SU-DHL-6 (cell line): Measurements from ENCODE around the gene REM2.

Source experiments
- CTCF ChIP-seq: fragments of 200-600 bp; sonication (generic); IDR thresholded peaks from one replicate; pipeline ENCODE4 v1.5.1; 2017; ENCODE audit warnings: antibody characterized with exemption, mild to moderate bottlenecking, low read length, moderate library complexity; ENCODE audit not compliant: insufficient read depth, poor library complexity, severe bottlenecking
- EZH2phosphoT487 ChIP-seq: fragments of 200-600 bp; sonication (generic), shearing (Covaris generic); conservative IDR thresholded peaks from 2 replicates; pipeline ENCODE4 v1.6.1; 2018; ENCODE audit warnings: mild to moderate bottlenecking, antibody characterized with exemption, low read length, moderate library complexity, mixed read lengths

GRCh38 chr14:22861651-22862050, 21.4 kb upstream of the REM2 start:
- TF ChIP-seq CTCF (no peak), EZH2phosphoT487 (no peak)
